ENCODE measurements around the gene ERCC6.

The ERCC6 gene

GRCh38 chr10:49484486-49485235, 54.3 kb downstream of the ERCC6 start:
- TF ChIP-seq EZH2phosphoT487 (IDR thresholded peaks at IDR 0.05; ENCODE audit: low read depth) (no peak), CTCF (IDR thresholded peaks at IDR 0.05; ENCODE audit: low read depth, low read length) (no peak)
- H3K4me3 ChIP-seq (ENCODE audit: low read length), result no peak overlapping the region
- H3K79me2 ChIP-seq (ENCODE audit: low read length), result no peaks in the 10 kb centered on the region
- H2AFZ ChIP-seq (ENCODE audit: low read depth, low read length), result no peak overlapping the region
- no peaks in the 10 kb centered on the region for H4K20me1 ChIP-seq (ENCODE audit: insufficient read depth, low read length)
- H3K27me3 ChIP-seq (ENCODE audit: low read depth, low read length), result no peaks in the 10 kb centered on the region
- H3K9ac ChIP-seq (ENCODE audit: low read length), result no peak overlapping the region
- H3K36me3 ChIP-seq (replicated peaks; ENCODE audit: low read depth, low read length), result no peaks in the 10 kb centered on the region
- H3K4me1 ChIP-seq (ENCODE audit: low read length), result no peaks in the 10 kb centered on the region
- no peaks in the 10 kb centered on the region for H3K9me3 ChIP-seq (ENCODE audit: insufficient read depth, low read length)
- no peak overlapping the region for H3K27ac ChIP-seq (ENCODE audit: low read length)
- no peak overlapping the region for H3K4me2 ChIP-seq (ENCODE audit: low read length)

GRCh38 chr10:49478819-49479218, 60.1 kb downstream of the ERCC6 start:
- Histone ChIP-seq H2AFZ (ENCODE audit: low read depth, low read length) (no peak overlapping the region), H3K4me3 (ENCODE audit: low read length) (no peak overlapping the region), H3K27me3 (ENCODE audit: low read depth, low read length) (no peaks in the 10 kb centered on the region), H3K4me2 (ENCODE audit: low read length) (no peak overlapping the region), H3K9me3 (ENCODE audit: insufficient read depth, low read length) (no peaks in the 10 kb centered on the region), H3K36me3 (replicated peaks; ENCODE audit: low read depth, low read length) (peaks cover 10% of the 10 kb centered on the region), H3K4me1 (ENCODE audit: low read length) (no peaks in the 10 kb centered on the region), H3K27ac (ENCODE audit: low read length) (no peak overlapping the region), H3K79me2 (ENCODE audit: low read length) (no peaks in the 10 kb centered on the region), H4K20me1 (ENCODE audit: insufficient read depth, low read length) (no peaks in the 10 kb centered on the region), H3K9ac (ENCODE audit: low read length) (no peak overlapping the region)
- no peak for TF ChIP-seq EZH2phosphoT487 (IDR thresholded peaks at IDR 0.05; ENCODE audit: low read depth)
- TF ChIP-seq CTCF (IDR thresholded peaks at IDR 0.05; ENCODE audit: low read depth, low read length), result no peak

GRCh38 chr10:49474901-49475300, 64.0 kb downstream of the ERCC6 start:
- Histone ChIP-seq H3K36me3 (replicated peaks; ENCODE audit: low read depth, low read length) (peaks cover 19% of the 10 kb centered on the region), H4K20me1 (ENCODE audit: insufficient read depth, low read length) (no peaks in the 10 kb centered on the region), H3K4me2 (ENCODE audit: low read length) (no peak overlapping the region), H3K79me2 (ENCODE audit: low read length) (no peaks in the 10 kb centered on the region), H3K27me3 (ENCODE audit: low read depth, low read length) (no peaks in the 10 kb centered on the region), H2AFZ (ENCODE audit: low read depth, low read length) (no peak overlapping the region), H3K27ac (ENCODE audit: low read length) (no peak overlapping the region), H3K9ac (ENCODE audit: low read length) (no peak overlapping the region), H3K4me3 (ENCODE audit: low read length) (no peak overlapping the region), H3K4me1 (ENCODE audit: low read length) (no peaks in the 10 kb centered on the region), H3K9me3 (ENCODE audit: insufficient read depth, low read length) (no peaks in the 10 kb centered on the region)
- no peak for TF ChIP-seq CTCF (IDR thresholded peaks at IDR 0.05; ENCODE audit: low read depth, low read length)
- no peak for TF ChIP-seq EZH2phosphoT487 (IDR thresholded peaks at IDR 0.05; ENCODE audit: low read depth)

- TF ChIP-seq EZH2phosphoT487 (IDR thresholded peaks at IDR 0.05; ENCODE audit: low read depth) (no peak), CTCF (IDR thresholded peaks at IDR 0.05; ENCODE audit: low read depth, low read length) (no peak)
- H3K4me2 ChIP-seq (ENCODE audit: low read length), result no peak overlapping the region
- H2AFZ ChIP-seq (ENCODE audit: low read depth, low read length), result no peak overlapping the region
Observed at GRCh38 chr10:49471532-49471931, 67.4 kb downstream of the ERCC6 start.

More at GRCh38 chr10:49471532-49471931, 67.4 kb downstream of the ERCC6 start:
- Histone ChIP-seq H3K79me2 (ENCODE audit: low read length) (no peaks in the 10 kb centered on the region), H3K27me3 (ENCODE audit: low read depth, low read length) (no peaks in the 10 kb centered on the region), H3K27ac (ENCODE audit: low read length) (no peak overlapping the region), H3K9ac (ENCODE audit: low read length) (no peak overlapping the region), H3K4me1 (ENCODE audit: low read length) (no peaks in the 10 kb centered on the region), H3K4me3 (ENCODE audit: low read length) (no peak overlapping the region), H3K9me3 (ENCODE audit: insufficient read depth, low read length) (no peaks in the 10 kb centered on the region), H4K20me1 (ENCODE audit: insufficient read depth, low read length) (no peaks in the 10 kb centered on the region), H3K36me3 (replicated peaks; ENCODE audit: low read depth, low read length) (peaks cover 13% of the 10 kb centered on the region)

Data from OCI-LY3 (cell line).